Loucy (cell line): ENCODE data around the gene MNT.

ENCODE experiments used
- CTCF ChIP-seq: fragments of 200-600 bp; sonication (generic); conservative IDR thresholded peaks from 2 replicates; pipeline ENCODE4 v1.5.1; 2014; ENCODE audit warnings: mild to moderate bottlenecking, antibody characterized with exemption, low read length
- EZH2phosphoT487 ChIP-seq: fragments of 200-600 bp; IDR thresholded peaks from 2 replicates; pipeline ENCODE4 v1.6.1; 2018; ENCODE audit warnings: antibody characterized with exemption, mild to moderate bottlenecking, moderate library complexity, borderline replicate concordance

GRCh38 chr17:2401426-2402221, 764 bp upstream of the MNT start:
- TF ChIP-seq CTCF: no peak
- TF ChIP-seq EZH2phosphoT487: no peak
